Chondrocyte (in vitro differentiated cells): ENCODE data around the gene FLG2. TPM values are rescaled to one million over a fixed set of nuclear protein-coding genes. Genes with fewer than 3 reads are reported as not detected.

Experiments
- DNase-seq: peaks from one replicate; pipeline ENCODE4 v3.0.0; 2021; ENCODE audit warnings: mixed read lengths, low spot score
- H3K27ac Mint-ChIP-seq: one replicate; pipeline ENCODE4 v1.8.0; 2021; ENCODE audit warnings: mild to moderate bottlenecking, moderate library complexity, mixed read lengths; ENCODE audit not compliant: unreplicated experiment
- H3K27me3 Mint-ChIP-seq: 2 replicates; pipeline ENCODE4 v1.8.0; 2021; ENCODE audit warnings: low read depth, mixed read lengths
- H3K36me3 Mint-ChIP-seq: 2 replicates; pipeline ENCODE4 v1.8.0; 2021; ENCODE audit warnings: low read depth, mixed read lengths
- H3K4me1 Mint-ChIP-seq: 2 replicates; pipeline ENCODE4 v1.8.0; 2021; ENCODE audit warnings: low read depth, mild to moderate bottlenecking, mixed read lengths
- H3K4me3 Mint-ChIP-seq: one replicate; pipeline ENCODE4 v1.8.0; 2021; ENCODE audit warnings: mild to moderate bottlenecking, moderate library complexity, mixed read lengths; ENCODE audit not compliant: unreplicated experiment
- H3K9me3 Mint-ChIP-seq: 2 replicates; pipeline ENCODE4 v1.8.0; 2021; ENCODE audit warnings: low read depth, mixed read lengths
- total RNA-seq: library from RNA; stranded (reverse); gene quantifications from 3 replicates; pipeline ENCODE4 v1.2.1, GENCODE V29; 2021
- TF ChIP-seq, protein P1 (sequence below): fragments of 200-600 bp; sonication (generic); IDR thresholded peaks from 2 replicates; pipeline ENCODE4 v1.5.0; 2021; ENCODE audit warnings: antibody characterized with exemption, mild to moderate bottlenecking, moderate library complexity

Gene FLG2
- total RNA-seq, 1 donor from 2014 or later = not detected

DNA sequence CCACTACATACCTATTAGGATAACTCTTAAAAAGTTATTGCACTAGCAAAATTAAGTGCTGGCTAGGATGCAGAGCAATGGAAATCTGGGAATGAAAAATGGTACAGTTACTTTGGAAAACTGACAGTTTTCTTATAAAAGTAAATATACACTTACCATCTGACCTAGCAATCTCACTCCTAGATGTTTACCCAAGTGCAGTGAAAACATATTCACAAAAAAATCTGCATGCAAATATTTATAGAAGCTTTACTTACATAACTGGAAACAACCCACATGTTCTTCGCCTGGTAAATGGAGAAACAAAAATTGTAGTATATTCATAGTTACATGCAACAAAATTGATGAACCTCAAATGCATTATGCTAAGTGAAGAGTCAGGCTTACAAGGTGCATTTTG, 12.9 kb upstream of the FLG2 start:
- Mint-ChIP-seq H3K9me3 (peaks cover 18% of the 10 kb centered on the region), H3K27me3 (no peaks in the 10 kb centered on the region), H3K4me1 (no peaks in the 10 kb centered on the region), H3K36me3 (no peaks in the 10 kb centered on the region), H3K27ac (no peak overlapping the region), H3K4me3 (no peak overlapping the region)
- no peak for DNase-seq
- TF ChIP-seq, protein P1, sequence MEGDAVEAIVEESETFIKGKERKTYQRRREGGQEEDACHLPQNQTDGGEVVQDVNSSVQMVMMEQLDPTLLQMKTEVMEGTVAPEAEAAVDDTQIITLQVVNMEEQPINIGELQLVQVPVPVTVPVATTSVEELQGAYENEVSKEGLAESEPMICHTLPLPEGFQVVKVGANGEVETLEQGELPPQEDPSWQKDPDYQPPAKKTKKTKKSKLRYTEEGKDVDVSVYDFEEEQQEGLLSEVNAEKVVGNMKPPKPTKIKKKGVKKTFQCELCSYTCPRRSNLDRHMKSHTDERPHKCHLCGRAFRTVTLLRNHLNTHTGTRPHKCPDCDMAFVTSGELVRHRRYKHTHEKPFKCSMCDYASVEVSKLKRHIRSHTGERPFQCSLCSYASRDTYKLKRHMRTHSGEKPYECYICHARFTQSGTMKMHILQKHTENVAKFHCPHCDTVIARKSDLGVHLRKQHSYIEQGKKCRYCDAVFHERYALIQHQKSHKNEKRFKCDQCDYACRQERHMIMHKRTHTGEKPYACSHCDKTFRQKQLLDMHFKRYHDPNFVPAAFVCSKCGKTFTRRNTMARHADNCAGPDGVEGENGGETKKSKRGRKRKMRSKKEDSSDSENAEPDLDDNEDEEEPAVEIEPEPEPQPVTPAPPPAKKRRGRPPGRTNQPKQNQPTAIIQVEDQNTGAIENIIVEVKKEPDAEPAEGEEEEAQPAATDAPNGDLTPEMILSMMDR = no peak

DNA sequence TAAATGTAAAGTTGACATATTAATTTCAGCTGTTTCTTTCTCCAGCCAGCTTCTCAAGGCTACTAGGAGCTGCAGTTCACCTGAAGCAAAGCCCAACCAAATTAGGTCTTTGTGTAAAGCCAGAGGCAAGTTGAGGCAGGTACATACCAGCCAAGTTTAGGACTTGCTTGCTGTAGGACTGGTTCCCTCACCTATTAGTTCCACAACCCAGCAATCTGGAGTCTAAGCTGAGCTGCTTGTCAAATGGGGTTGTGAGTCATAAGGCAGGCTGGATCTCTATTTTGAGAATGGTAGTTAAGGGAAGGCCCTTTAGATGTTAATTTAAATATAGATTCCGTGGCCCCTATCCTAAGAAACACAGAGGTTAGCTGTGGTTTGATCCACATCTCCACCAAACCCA, 7.6 kb upstream of the FLG2 start:
- no peak overlapping the region for H3K27ac Mint-ChIP-seq
- H3K4me3 Mint-ChIP-seq = no peak overlapping the region
- DNase-seq = no peak
- H3K4me1 Mint-ChIP-seq = no peaks in the 10 kb centered on the region
- TF ChIP-seq, protein P1 = no peak
- H3K9me3 Mint-ChIP-seq = peaks cover 13% of the 10 kb centered on the region
- no peaks in the 10 kb centered on the region for H3K27me3 Mint-ChIP-seq
- H3K36me3 Mint-ChIP-seq = no peaks in the 10 kb centered on the region

DNA sequence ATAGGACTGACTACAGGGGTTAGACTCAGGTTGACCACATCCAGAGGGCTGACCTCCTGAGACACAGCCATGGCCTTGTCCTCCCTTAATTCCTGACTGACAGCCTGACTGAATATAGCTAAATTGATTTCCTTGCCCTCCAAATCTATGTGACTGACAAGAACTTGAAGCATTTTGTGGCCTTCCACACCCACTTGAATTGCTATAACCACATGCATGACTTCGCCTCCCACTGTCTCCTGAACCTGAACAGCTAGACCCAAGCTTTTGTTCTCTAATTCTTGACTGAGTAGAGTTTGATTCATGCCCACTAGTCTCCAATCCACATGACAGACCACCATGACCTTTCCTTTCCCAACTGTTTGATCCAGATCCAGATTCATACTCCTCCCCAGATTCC, 3.1 kb downstream of the FLG2 start:
- H3K27me3 Mint-ChIP-seq = no peaks in the 10 kb centered on the region
- TF ChIP-seq, protein P1 = no peak
- peaks cover 49% of the 10 kb centered on the region for H3K9me3 Mint-ChIP-seq
- H3K4me3 Mint-ChIP-seq = no peak overlapping the region
- no peaks in the 10 kb centered on the region for H3K36me3 Mint-ChIP-seq
- DNase-seq = no peak
- no peaks in the 10 kb centered on the region for H3K4me1 Mint-ChIP-seq
- no peak overlapping the region for H3K27ac Mint-ChIP-seq

DNA sequence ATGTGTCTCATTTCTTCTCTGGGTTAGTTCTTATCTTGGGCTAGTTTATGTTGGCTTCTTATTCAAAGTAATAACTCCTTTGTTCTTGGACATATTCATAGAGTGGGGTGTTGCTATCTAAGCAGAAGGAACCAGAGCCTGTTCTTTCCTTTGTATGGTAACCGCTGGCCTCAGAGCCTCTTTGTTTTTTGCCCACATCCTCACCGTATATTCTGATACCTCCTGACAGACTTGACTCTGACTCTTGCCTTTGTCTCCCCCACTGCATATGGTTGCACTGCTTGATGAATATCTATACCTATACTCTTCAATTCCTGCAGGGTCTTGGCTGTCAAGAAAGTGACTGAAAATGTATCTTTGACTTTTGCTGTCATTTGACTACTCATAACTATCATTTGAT, 10.2 kb downstream of the FLG2 start:
- Mint-ChIP-seq H3K27ac (no peak overlapping the region), H3K27me3 (peaks cover 6% of the 10 kb centered on the region), H3K4me1 (no peaks in the 10 kb centered on the region), H3K36me3 (no peaks in the 10 kb centered on the region), H3K9me3 (peaks cover 25% of the 10 kb centered on the region), H3K4me3 (no peak overlapping the region)
- no peak for DNase-seq
- TF ChIP-seq, protein P1 = no peak

DNA sequence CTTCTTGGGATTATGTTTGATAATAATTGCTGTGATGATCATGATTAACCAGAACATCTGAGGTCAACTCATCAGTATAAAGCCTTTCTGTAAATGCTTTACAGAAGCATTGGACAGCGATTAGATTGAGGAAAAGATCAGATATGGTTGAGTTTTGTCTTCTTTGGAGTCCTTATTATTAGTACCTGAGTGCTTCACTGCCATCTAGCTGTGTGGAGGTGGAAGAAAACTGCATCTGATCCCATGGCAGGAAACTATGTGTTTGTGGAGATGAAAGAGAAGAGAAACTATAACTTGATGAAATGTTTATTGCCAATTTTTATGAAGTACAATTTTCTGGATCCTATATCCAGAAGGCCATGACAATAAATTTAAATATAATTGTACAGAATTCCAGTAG, 11.4 kb downstream of the FLG2 start:
- H3K36me3 Mint-ChIP-seq = no peaks in the 10 kb centered on the region
- DNase-seq = no peak
- H3K27ac Mint-ChIP-seq = no peak overlapping the region
- H3K4me1 Mint-ChIP-seq = no peaks in the 10 kb centered on the region
- TF ChIP-seq, protein P1 = no peak
- H3K9me3 Mint-ChIP-seq = peaks cover 16% of the 10 kb centered on the region
- no peak overlapping the region for H3K4me3 Mint-ChIP-seq
- peaks cover 10% of the 10 kb centered on the region for H3K27me3 Mint-ChIP-seq
